Activated CD8-positive, alpha-beta memory T cell treated with anti-CD3 and anti-CD28 coated beads, Interleukin-2, amount 50 U/mL, for 24 hours (primary cell): ENCODE data around the gene SEC16A.
"Not testable (repeated sequence)": the region's sequence is repeated elsewhere in the genome, so short reads cannot be mapped to it uniquely, and the experiment has no call there.

Experiments
- DNase-seq: peaks from one replicate; pipeline ENCODE4 v3.0.0-alpha.2; 2020; ENCODE audit errors: extremely low read depth

Gene SEC16A

GRCh38 chr9:136441191-136441680, 41.6 kb downstream of the SEC16A start:
- no peak for DNase-seq

GRCh38 chr9:136439481-136440408, 43.1 kb downstream of the SEC16A start, which contains the start of gene INPP5E:
INPP5E (minus strand) TSS chr9:136439845; CDS start chr9:136439419, 426 bp downstream.
- DNase-seq: peak; percentile 42

- peak; percentile 10 for DNase-seq
These were observed 44.0 kb downstream of the SEC16A start for GRCh38 chr9:136438548-136439480.

- DNase-seq: no peak
These were observed 44.8 kb downstream of the SEC16A start for GRCh38 chr9:136437839-136438547.

- DNase-seq: no peak
These were observed 45.4 kb downstream of the SEC16A start for GRCh38 chr9:136437430-136437829.

- DNase-seq: no peak
These were observed 46.7 kb downstream of the SEC16A start for GRCh38 chr9:136436055-136436634.

GRCh38 chr9:136434580-136435169, 48.2 kb downstream of the SEC16A start:
- DNase-seq: no peak

GRCh38 chr9:136433849-136434579, 48.8 kb downstream of the SEC16A start:
- no peak for DNase-seq

GRCh38 chr9:136433043-136433715, 49.7 kb downstream of the SEC16A start:
- no peak for DNase-seq

- DNase-seq: no peak
These were observed 50.2 kb downstream of the SEC16A start for GRCh38 chr9:136432591-136432990.

- no peak for DNase-seq
These were observed 51.0 kb downstream of the SEC16A start for GRCh38 chr9:136431782-136432350.

GRCh38 chr9:136430588-136431234, 52.1 kb downstream of the SEC16A start:
- DNase-seq: no peak

- no peak for DNase-seq
These were observed 53.0 kb downstream of the SEC16A start for GRCh38 chr9:136429683-136430491.

GRCh38 chr9:136429075-136429628, 53.7 kb downstream of the SEC16A start:
- no peak for DNase-seq

- no peak for DNase-seq
These were observed 56.1 kb downstream of the SEC16A start for GRCh38 chr9:136426787-136427186.

- DNase-seq: not testable (repeated sequence)
These were observed 57.5 kb downstream of the SEC16A start for GRCh38 chr9:136425367-136425766.

- no peak for DNase-seq
These were observed 58.0 kb downstream of the SEC16A start for GRCh38 chr9:136424750-136425362.
